Testis (tissue), 3 donors: ENCODE data around the gene SPOCK2. TPM values are rescaled to one million over a fixed set of nuclear protein-coding genes. Genes with fewer than 3 reads are reported as not detected.
A peak's percentile ranks its signal among the peaks of the same experiment; 100 is the strongest.

Experiments
- DNase-seq: peaks from one replicate; pipeline ENCODE4 v3.0.0-alpha.2; 2019
- H3K27ac ChIP-seq, 2 donors: fragments of 200-600 bp; sonication (generic); one replicate each; pipeline ENCODE4 v1.5.1; 2019
- H3K27me3 ChIP-seq: fragments of 200-600 bp; sonication (generic); one replicate; pipeline ENCODE4 v1.5.1; 2019
- H3K36me3 ChIP-seq: fragments of 200-600 bp; sonication (generic); one replicate; pipeline ENCODE4 v1.5.1; 2017; ENCODE audit warnings: low read depth; ENCODE audit errors: missing control alignments
- H3K4me1 ChIP-seq: fragments of 200-600 bp; sonication (generic); one replicate; pipeline ENCODE4 v1.5.1; 2019
- H3K4me3 ChIP-seq, 2 donors: fragments of 200-600 bp; sonication (generic); one replicate each; pipeline ENCODE4 v1.5.1; 2017 to 2019
- H3K9me3 ChIP-seq: fragments of 200-600 bp; sonication (generic); one replicate; pipeline ENCODE4 v1.5.1; 2017
- POLR2A ChIP-seq: fragments of 450-650 bp; IDR thresholded peaks from one replicate; pipeline ENCODE4 v1.6.1; 2017; ENCODE audit warnings: antibody characterized with exemption, mild to moderate bottlenecking, moderate library complexity
- WGBS, 2 donors: methylation state at CpG; one replicate each; pipeline ENCODE4 v1.1.5; 2018; 5-methylcytosine and 5-hydroxymethylcytosine counted together
- intact Hi-C: fragments of 100-400 bp; cut with DNase I; formaldehyde crosslinking; loops from one replicate; pipeline ENCODE4 v1.15.1; 2023; ENCODE audit warnings: low total_unique reads
- polyA plus RNA-seq: library from polyadenylated mRNA; stranded (reverse); fragments of 350-450 nt; fragmentation: Illumina TruSeq; extraction: RNeasy Lipid Tissue Mini Kit (QIAGEN cat#74804); gene quantifications from one replicate; pipeline ENCODE4 v1.2.3, GENCODE V29; 2014; ENCODE audit warnings: low read depth, low replicate concordance; ENCODE audit not compliant: insufficient read depth
- total RNA-seq, 2 donors: library from RNA; depleted of rRNA; stranded (reverse); fragments of >200 nt; gene quantifications; one replicate each; pipeline ENCODE4 v1.2.3, GENCODE V29; 2016
- TF ChIP-seq, protein P1 (sequence below), 3 experiments: fragments of 450-650 bp in 2 of 3; fragments of 200-600 bp in 1 of 3; sonication (generic) in 1 of 3; IDR thresholded peaks; one replicate each; pipeline ENCODE4 v1.5.1; 2016 to 2019; ENCODE audit warnings: antibody characterized with exemption in 3 of 3, mild to moderate bottlenecking in 2 of 3, moderate library complexity in 1 of 3

Gene SPOCK2
- total and polyA plus RNA-seq, 3 donors from 2014 or later: 73.6 to 212 (median 113) TPM

DNA sequence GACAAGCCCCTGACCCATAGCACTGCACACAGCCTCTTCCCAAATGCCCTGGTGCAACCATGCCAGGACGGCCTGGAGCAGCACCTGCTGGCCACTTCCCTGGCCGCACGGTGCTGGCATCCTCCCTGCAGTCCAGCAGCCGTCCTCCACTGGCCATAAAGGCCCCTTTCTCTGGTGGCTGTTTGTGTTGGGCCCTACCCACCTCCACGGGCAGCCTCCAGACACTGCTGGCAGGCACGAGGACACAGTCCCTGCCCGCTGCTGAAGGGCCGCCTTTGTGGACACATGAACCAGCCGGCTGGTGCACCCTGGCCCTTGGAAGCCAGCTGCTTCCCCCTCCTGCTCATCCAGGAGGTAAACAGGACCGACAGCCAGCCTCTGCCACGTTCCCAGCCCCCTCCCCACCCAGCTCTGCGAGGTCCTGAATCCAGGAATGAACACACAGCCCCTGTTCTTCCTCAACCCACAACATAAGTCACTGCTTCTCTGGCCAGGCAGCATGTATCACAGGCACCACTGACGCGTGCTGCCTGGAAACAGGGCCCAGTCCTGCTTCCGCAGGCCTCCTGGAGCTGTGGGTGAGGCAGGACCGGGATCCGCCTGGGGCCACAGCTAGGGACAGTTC is 43.8 kb downstream of the SPOCK2 start:
- Histone ChIP-seq H3K9me3 (no peaks in the 10 kb centered on the region), H3K27me3 (no peaks in the 10 kb centered on the region), H3K27ac (peak overlapping the region; percentile 48 to 72), H3K4me3 (no peak overlapping the region), H3K4me1 (peaks cover 42% of the 10 kb centered on the region), H3K36me3 (no peaks in the 10 kb centered on the region)
- 43 to 76% methylated on average over 6 to 17 of the region's 17 CpGs for WGBS, 2 donors
- DNase-seq: peak; percentile 84
- no peak for TF ChIP-seq POLR2A
- TF ChIP-seq, protein P1, sequence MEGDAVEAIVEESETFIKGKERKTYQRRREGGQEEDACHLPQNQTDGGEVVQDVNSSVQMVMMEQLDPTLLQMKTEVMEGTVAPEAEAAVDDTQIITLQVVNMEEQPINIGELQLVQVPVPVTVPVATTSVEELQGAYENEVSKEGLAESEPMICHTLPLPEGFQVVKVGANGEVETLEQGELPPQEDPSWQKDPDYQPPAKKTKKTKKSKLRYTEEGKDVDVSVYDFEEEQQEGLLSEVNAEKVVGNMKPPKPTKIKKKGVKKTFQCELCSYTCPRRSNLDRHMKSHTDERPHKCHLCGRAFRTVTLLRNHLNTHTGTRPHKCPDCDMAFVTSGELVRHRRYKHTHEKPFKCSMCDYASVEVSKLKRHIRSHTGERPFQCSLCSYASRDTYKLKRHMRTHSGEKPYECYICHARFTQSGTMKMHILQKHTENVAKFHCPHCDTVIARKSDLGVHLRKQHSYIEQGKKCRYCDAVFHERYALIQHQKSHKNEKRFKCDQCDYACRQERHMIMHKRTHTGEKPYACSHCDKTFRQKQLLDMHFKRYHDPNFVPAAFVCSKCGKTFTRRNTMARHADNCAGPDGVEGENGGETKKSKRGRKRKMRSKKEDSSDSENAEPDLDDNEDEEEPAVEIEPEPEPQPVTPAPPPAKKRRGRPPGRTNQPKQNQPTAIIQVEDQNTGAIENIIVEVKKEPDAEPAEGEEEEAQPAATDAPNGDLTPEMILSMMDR (IDR thresholded peaks at IDR 0.05): peak; percentile 47 to 61 (median 52)
- intact Hi-C loops: loop anchor here (5.0 to 10.0 kb wide), 3 partner anchors 80 to 290 kb away; partner anchors contain the start of gene CHST3

DNA sequence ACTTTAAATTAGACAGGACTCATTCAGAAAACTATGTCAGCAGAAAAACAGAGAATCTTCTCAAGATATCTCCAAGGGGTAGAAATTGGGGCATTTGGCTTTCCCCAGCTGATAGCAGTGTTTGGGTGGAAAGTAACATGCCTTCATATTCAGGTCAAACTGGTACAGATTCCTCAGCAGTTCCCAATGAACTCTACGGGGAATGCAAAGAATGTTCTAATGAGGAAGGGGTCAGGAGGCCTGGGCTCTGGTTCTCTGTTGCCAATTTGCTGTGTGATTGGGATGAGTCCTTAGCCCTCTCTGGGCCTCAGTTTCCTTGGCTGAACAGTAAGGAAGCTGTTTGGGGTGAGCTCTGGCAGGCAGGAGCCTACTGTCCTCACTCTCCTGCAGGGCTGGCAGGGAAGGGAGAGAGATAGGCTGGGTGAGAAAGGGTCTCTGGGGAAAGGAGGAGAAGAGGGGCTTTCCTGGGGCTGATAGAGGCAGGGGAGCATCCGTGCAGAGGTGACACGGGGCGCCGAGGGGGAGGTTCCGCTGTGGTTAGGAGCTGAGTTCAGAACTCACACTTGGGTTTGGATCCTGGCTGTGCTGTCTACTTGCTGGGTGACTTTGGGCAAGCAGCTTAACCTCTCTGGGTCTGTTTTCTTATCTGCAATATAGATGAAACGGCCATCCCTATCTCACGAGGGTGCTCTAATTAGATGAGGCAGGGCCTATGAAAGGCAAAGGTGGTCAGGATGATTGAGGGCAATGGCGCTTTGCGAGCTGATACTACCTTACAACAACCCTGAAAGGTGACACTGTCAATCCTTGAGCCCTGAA is 45.1 kb downstream of the SPOCK2 start:
- H3K27ac ChIP-seq: peak overlapping the region; percentile 48 to 58
- no peak for DNase-seq
- no peaks in the 10 kb centered on the region for H3K36me3 ChIP-seq
- H3K4me3 ChIP-seq: no peak overlapping the region
- H3K27me3 ChIP-seq: no peaks in the 10 kb centered on the region
- intact Hi-C loops: loop anchor here (10.0 kb wide), 2 partner anchors 78 to 292 kb away; partner anchors contain the start of gene CHST3
- H3K4me1 ChIP-seq: peaks cover 50% of the 10 kb centered on the region
- WGBS, 2 donors: 76 to 79% methylated on average over 6 to 10 of the region's 10 CpGs
- TF ChIP-seq POLR2A: no peak
- TF ChIP-seq, protein P1 (IDR thresholded peaks at IDR 0.05): no peak
- H3K9me3 ChIP-seq: no peaks in the 10 kb centered on the region

DNA sequence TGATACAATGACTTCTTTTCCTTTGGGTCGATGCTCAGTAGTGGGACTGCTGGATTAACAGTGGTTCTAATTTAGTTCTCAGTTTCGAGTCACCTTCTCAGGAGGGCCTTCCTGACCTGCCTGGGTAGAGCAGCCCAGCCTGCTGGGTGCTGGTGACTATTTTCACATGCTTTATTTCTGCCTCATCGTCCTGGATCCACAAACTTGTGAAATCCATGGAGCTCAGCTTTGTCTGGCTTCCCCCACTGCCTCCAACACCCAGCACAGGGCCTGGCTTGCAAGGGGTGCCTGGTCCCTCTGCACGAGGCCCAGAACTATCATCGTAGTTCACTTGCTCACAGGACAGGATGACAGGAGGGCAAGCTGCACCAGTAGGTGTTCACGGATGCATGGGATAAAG is 46.9 kb downstream of the SPOCK2 start:
- DNase-seq: no peak
- WGBS, 2 donors: 80 to 84% methylated on average over 4 to 6 of the region's 6 CpGs
- Histone ChIP-seq H3K4me1 (peaks cover 63% of the 10 kb centered on the region), H3K9me3 (no peaks in the 10 kb centered on the region), H3K27ac (no peak overlapping the region), H3K36me3 (no peaks in the 10 kb centered on the region), H3K27me3 (no peaks in the 10 kb centered on the region), H3K4me3 (no peak overlapping the region)
- no peak for TF ChIP-seq POLR2A
- TF ChIP-seq, protein P1 (IDR thresholded peaks at IDR 0.05): no peak
- intact Hi-C loops: loop anchor here (10.0 kb wide), 2 partner anchors 77 to 293 kb away; partner anchors contain the start of gene CHST3

DNA sequence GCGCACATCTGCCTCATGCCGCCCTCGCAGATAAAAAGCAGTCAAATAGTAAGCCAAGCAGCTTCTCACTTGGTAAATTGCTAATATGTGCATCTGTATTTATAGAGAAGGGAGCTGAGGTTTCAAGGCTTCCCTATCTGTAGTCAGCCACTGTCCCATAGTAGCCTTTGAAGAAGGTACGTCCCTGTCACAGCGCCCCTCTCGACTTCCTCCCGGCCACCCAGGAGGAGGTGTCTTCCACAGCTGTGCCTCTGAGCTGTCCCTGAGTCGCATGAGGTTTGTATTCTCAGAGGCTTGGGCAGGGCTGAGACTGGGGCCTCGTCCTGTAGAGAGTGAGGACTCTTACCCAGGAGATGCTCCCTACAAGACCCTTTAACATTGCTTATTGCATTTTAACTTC is 49.0 kb downstream of the SPOCK2 start:
- TF ChIP-seq POLR2A: no peak
- TF ChIP-seq, protein P1 (IDR thresholded peaks at IDR 0.05): no peak
- Histone ChIP-seq H3K4me1 (peaks cover 78% of the 10 kb centered on the region), H3K36me3 (no peaks in the 10 kb centered on the region), H3K9me3 (no peaks in the 10 kb centered on the region), H3K4me3 (no peak overlapping the region), H3K27me3 (no peaks in the 10 kb centered on the region), H3K27ac (peak overlapping the region; percentile 76 to 89)
- intact Hi-C loops: no loop called here
- no peak for DNase-seq
- 50 to 55% methylated on average over 9 of the region's 9 CpGs for WGBS, 2 donors
